Testis (tissue), 2 donors: ENCODE results near the gene TMEM44.

Experiments
- CTCF ChIP-seq, 3 experiments: fragments of 450-650 bp in 2 of 3; fragments of 200-600 bp in 1 of 3; sonication (generic) in 1 of 3; IDR thresholded peaks; one replicate each; pipeline ENCODE4 v1.5.1; 2016 to 2019; ENCODE audit warnings: antibody characterized with exemption in 3 of 3, mild to moderate bottlenecking in 2 of 3, moderate library complexity in 1 of 3
- POLR2A ChIP-seq: fragments of 450-650 bp; IDR thresholded peaks from one replicate; pipeline ENCODE4 v1.6.1; 2017; ENCODE audit warnings: antibody characterized with exemption, mild to moderate bottlenecking, moderate library complexity

- TF ChIP-seq CTCF (IDR thresholded peaks at IDR 0.05) = no peak
- TF ChIP-seq POLR2A = no peak
Observed at GRCh38 chr3:194623449-194624290, 9.5 kb downstream of the TMEM44 start.
